ENCODE results near the gene LDLRAD4.

Gene LDLRAD4

DNA sequence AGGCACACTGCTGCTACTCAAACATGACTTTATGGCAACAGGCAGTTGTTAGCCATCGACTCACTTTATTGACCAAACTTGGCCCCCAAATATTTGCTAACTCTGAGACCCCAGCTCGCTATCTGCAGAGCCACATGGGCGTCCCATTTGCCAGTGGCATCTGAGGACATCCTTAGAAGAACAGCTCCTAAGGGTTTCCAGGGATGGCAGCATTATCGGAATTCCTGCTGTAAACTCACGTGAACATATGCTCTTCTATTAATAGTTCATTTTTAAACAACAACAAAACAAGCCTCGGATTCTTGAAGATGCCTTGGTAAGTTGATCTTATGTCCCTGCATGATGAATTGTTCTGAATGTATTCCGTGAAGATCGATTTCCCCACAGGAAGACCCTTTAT is 181.0 kb downstream of the LDLRAD4 start:
- no peak for DNase-seq (ENCODE audit: low read depth in 4 of 4, low spot score in 1 of 4)

DNA sequence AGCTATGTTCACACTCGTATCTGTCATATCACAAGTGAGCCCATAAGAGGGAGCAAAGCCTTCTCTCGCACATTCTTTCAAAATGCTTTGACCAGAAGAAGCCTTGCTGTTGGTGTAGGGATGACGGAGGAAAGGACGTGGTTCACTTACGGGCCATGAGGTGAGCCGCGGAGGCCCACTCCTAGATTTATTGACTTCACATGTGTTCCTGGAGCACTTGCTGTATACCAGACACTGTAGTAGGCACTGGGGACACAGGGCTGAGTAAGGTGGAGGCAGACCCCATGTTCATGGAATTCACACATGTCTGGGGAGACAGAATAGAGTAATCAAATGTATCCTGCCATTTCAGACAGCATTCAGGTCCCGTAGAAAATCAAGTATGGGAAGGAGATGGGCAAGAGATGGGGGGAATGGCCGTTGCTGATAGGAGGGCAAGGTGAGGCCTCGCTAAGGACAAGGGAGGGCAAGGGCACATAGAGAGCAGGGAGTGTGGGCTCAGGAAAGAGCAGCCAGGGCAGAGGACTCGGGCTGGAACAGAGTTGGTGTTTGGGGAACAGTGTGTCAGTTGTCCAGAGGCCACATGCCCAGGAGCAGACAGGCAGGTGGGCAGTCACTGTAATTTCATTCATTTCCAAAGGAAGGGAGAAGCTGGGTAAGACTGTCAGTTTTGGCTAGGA is 182.2 kb downstream of the LDLRAD4 start:
- DNase-seq (ENCODE audit: low read depth in 4 of 4, low spot score in 1 of 4), result no peak

DNA sequence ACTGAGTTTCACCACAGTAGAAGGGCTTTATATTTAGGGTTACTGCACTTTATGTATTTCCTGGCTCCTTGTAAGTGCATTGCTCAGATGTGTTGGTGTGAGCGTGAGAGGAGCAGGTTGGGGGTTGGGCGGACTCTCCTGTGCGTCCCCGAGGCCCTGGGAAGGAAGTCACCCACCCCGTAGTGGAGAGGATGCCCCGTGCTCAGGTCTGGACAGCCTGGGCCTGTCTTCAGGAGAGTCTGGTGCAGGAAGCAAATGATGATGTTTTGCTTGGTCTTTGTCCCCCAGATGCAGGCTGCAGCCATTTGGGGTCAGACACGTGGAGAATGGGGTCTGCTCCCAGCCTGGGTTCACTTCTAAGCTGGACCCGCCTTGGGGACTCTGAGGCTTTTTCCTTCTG is 182.8 kb downstream of the LDLRAD4 start:
- DNase-seq (ENCODE audit: low read depth in 4 of 4, low spot score in 1 of 4), result no peak

DNA sequence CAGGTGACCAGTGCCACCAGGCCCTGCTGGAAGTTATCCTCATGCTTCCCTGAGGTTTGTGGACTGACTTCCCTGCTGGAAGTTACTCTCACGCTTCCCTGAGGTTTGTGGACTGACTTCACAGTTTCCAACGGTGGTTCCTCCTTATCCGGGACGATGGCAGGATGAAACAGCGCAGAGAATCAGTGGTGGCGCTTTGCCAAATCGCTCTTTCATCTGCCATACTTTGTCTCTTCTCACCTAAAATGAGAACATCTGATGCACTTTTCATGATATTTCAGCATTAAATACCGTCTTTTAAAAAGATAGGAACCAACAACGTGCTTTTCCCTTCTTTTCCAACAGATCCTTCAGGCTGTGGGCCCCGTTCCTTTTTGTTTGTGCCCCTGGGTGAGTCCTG is 183.3 kb downstream of the LDLRAD4 start:
- DNase-seq (ENCODE audit: low read depth in 4 of 4, low spot score in 1 of 4), result no peak

DNA sequence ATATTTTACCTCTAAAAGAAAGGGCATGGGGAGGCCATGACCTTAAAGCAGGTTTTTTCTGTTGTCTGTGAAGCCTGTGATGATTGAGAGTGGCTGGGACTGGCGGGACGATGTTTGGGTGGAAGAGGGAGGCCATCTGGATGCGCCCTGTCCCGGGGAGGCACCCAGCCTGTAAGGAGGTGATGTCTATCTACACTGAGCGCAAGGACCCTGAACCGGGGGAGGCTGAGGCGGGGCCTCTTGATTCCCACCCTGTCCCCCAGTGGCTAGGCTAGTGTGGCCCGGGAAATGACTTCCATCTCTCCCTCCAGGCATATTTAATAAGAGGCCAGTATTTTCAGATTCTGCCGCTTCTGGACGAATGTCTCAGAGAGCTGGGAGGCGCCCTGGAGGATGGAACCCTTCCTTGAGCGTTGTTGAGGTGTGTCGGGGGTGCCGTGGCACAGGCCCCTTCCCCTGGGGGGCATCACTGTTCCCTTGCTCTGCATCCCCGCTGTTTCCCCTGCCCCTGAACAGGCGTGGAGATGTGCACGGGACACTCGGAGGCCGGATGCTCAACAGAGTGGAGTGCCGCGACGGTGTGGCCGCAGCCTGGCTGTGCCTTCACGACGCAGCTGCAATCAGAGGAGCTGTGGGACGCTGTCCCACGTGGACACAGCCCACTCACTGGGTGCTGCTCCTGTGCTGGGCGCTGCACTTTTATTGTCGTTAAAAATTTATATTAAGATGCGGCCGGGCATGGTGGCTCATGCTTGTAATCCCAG is 185.4 kb downstream of the LDLRAD4 start:
- DNase-seq (ENCODE audit: low read depth in 4 of 4, low spot score in 1 of 4), result no peak

DNA sequence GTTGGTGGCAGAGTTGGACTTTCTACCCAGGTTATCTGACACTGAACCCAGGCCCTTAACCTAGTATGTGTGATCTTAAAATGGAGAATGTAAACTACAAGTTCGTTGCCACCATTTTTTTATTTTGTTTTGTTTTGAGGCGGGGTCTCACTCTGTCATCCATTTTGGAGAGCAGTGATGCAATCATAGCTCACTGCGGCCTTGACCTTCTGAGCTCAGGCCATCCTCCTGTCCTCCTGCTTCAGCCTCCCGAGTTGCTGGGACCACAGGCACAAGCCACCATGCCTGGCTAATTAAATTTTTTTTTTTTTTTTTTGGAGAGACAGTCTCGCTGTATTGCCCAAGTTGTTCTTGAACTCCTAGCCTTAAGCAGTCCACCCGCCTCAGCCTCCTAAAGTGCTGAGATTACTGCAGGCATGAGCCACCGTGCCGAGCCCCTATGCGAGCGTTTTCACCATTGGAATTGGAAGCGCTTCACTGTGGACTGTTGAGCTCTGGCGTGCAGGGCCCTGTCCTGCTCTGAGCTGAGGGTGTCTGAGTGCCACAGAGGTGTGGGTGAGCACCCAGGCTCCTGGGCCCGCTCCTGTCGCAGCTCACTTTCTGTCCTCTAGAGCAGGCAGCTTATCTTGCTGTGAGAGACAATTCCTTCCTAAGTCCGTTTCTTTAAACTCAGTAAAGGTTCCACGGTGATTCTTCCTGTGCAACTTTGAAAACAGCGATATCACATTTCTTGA is 186.9 kb downstream of the LDLRAD4 start:
- no peak for DNase-seq (ENCODE audit: low read depth in 4 of 4, low spot score in 1 of 4)

DNA sequence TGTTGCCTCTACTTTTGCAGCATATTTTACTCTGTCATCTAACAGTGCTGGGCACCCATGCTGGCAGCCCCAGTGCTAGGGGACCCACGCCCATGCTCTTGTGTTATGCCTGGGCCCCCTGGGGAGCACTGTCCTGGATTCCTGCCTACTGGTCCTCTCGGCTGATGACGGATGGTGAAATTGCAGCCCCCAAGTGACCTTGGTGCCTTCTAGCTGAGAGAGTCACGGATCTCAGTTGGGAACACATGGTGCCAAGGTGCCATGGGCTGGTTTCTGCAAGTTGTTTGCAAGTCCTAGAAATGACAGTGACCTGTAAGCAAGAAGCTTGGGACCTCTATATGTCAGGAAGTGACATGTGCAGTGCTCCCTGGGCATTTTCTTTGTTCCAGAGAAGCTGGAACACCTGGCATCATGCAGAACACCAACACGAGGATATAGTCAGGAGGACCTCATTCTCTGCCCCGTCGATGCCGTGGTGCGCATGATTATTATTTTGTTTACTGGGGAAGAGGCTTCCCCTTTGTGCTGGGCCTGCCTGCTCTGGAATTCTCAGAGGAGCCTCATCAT is 187.6 kb downstream of the LDLRAD4 start:
- no peak for DNase-seq (ENCODE audit: low read depth in 4 of 4, low spot score in 1 of 4)

DNA sequence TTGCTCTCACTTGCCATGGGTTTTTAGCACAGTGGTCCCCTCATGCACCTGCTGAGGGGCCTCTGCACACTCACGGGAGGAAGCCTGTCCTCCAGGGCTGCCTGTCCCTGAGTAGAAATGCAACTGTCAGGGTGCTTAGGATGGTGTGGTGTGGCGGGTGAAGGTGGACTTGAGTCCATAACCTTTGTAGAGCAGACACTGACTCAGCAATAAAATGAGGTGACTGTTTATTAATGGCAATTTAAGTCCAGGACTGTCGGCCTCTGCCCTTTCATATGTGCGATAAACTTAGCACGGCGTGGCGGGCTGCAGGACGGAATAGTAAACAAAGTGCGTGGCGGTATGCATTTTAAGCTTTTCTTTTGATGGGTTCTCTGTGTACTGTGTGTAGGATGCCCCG is 188.2 kb downstream of the LDLRAD4 start:
- DNase-seq (ENCODE audit: low read depth in 4 of 4, low spot score in 1 of 4), result no peak

DNA sequence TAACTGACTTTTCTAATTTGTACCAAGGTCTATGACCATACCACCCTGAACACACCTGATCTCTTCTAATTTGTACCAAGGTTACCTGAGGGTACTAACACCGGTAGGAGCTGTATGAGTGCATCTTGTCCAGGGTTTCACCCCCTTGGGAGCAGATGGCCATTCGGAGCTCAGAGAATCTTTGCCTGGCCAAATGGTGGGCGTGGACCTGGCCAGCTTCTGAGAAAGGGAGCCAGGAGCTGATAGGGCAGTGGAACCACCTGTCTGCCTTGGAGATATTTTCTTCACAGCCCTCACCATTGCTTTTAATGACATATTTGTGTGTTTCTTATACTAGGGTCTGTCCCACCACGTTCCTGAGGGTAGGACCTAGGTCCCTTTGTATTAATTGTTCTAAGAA is 188.9 kb downstream of the LDLRAD4 start:
- no peak for DNase-seq (ENCODE audit: low read depth in 4 of 4, low spot score in 1 of 4)

DNA sequence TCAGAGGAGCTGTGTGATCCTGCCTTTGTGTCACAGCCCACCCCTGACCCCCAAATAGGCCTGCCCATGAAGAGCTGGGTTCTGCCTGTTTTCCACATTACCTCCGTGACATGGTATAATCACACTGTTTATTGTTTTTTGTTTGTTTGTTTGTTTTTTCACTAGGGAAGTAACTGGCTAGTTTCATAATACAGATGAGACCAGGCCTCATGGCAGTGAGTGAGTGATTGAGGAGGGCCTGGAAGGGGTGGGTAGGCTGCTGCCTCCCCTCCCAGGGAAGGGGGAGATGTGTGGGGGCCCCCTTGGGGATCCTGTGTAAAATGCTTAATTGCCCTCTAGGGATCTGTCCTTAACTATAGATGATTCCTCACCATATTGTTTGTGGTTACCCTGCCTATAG is 190.5 kb downstream of the LDLRAD4 start:
- no peak for DNase-seq (ENCODE audit: low read depth in 4 of 4, low spot score in 1 of 4)

DNA sequence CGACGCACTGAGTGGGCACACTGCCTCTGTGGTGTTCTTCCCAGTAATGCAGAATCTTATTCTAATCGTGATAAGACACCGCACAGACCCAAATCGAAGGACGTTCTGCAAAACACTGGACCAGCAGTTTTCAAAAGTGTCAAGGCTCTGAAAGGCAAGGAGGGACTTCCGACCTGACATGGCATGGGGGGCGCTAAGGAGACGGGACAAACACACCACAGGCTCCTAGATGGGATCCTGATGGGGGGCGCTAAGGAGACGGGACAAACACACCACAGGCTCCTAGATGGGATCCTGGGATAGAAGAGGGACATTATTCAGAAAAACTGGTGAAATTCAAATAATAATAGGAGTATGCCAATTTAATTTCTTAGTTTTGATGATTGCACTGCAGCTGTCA is 191.4 kb downstream of the LDLRAD4 start:
- DNase-seq (ENCODE audit: low read depth in 4 of 4, low spot score in 1 of 4), result no peak

DNA sequence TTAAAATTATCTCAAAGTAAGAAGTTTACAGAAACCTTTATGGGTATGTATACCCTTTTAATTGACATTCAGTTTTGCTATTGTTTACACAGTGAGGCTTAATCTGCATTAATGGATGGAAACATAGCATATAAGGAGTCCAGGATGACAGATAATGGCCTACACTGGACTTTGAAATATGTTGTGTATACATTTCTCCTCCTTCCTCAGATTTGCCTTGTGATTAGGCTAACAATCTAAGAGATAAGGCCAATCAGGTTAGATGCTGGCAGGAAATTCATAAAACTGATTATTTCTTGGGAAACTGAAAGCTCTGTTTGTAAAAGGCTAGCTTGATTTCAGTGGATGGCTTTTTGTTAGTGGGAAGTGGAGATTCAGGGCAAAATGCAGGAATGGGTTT is 191.9 kb downstream of the LDLRAD4 start:
- no peak for DNase-seq (ENCODE audit: low read depth in 4 of 4, low spot score in 1 of 4)

DNA sequence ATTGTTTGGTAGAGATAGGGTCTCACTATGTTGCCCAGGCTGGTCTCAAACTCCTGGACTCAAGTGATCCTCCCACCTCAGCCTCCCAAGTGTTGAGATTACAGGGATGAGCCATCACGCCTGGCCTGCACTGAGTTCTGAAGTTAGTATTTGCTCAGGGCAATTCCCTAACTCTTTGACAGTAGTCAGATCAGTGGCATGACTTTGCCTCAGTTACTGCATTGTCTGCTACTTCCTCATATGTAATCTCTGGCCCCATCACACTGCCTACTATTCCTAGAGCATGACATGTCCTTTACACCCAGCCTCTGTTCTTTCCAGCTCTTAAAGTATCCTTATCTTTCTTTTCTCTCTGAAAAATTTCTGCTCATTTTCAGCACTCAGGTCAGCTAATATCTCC is 193.5 kb downstream of the LDLRAD4 start:
- DNase-seq (ENCODE audit: low read depth in 4 of 4, low spot score in 1 of 4), result no peak

DNA sequence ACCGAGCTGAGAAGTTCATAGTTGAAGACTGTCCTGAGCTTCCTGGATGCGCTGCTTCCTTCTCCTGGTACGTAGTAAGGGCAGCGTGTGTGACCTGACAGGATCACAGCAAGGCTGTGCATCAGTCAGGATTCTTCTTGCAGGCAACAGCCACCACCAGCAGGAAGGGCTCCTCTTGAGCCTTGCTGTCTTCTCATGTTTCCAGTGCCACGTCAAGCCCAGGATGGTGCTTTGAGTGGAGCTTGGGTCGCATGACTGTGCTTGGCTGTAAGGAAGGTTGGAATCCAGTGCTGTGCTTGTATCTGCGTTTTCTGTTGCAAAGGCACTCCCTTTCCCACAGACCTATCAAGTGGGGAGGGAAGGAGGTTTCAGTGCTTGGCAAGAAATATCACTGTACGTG is 194.3 kb downstream of the LDLRAD4 start:
- DNase-seq (ENCODE audit: low read depth in 4 of 4, low spot score in 1 of 4), result no peak

DNA sequence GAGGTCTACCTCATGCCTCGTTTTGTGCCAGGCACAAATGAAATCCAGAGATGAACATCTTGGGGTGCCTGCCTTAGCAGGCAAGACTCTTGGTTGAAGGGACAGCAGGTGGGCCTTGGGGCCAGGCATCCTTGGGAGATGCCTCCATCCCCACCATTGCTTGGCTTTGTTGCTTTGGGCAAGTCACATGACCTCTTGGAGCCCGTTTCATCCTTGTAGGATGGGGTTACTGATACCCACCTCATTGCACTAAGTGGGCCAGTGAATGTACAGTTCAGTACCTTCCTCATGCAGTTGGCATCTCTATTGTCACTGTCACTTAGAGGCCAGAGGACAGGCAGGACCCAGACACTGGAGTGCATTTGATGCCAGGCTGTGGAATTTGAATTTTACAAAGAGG is 195.5 kb downstream of the LDLRAD4 start:
- no peak for DNase-seq (ENCODE audit: low read depth in 4 of 4, low spot score in 1 of 4)

DNA sequence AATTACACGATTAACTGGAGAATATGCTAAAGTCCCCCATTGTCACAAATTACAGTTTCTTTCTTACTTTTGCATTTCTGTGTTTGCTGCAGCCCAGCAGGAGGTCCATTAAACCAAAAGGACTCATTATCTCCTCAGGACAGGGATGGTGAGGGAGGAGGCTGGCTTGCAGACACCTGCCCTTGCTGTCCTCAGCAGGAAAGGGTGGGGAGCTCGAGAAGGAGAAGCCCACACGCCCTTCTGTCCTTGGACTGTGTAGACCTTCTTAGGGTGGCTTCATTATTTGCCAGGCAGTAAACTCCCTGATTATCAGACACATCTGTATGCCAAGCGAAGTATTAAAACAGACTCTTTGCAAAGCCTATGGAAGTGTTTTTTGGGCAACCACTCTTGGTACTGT is 196.0 kb downstream of the LDLRAD4 start:
- no peak for DNase-seq (ENCODE audit: low read depth in 4 of 4, low spot score in 1 of 4)

DNA sequence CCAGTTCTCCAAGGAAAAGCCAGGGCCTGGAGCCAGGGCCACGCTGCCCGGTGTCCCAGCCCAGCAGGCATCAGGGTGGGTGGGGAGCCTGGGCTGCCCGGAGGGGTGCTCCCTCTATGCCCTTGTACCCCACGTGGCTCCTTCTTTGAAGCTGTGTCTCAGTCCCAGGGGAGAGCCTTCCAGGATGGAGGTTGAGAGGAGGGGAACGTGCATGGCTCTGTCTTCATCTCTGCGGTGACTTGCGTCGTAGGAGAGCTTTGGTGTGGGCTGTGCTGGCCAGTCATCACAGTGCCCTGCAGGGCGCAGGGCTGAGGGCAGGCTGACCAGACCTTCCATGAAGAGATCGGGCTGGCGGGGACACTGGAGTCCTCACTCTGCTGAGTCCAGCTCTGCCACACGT is 197.2 kb downstream of the LDLRAD4 start:
- DNase-seq (ENCODE audit: low read depth in 4 of 4, low spot score in 1 of 4), result no peak

DNA sequence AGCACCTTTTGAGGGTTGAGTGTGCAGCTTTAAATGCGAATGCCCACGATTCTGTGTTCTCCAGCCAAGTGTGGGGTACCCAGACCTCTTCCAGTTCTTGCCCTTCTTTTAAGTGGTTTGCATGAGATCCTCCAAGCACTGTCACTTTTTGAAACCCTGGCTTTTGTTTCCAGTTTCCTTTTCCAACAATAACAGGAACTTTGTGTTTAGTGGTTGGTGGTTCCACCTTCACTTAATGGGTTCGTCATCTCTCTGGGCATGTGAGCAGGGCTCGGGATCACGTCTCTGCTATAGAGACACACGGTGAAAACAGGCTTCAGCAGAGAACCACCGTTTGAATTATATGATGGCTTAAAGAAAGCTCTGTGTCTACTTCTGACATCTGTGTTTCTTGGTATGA is 197.6 kb downstream of the LDLRAD4 start:
- DNase-seq (ENCODE audit: low read depth in 4 of 4, low spot score in 1 of 4), result no peak

DNA sequence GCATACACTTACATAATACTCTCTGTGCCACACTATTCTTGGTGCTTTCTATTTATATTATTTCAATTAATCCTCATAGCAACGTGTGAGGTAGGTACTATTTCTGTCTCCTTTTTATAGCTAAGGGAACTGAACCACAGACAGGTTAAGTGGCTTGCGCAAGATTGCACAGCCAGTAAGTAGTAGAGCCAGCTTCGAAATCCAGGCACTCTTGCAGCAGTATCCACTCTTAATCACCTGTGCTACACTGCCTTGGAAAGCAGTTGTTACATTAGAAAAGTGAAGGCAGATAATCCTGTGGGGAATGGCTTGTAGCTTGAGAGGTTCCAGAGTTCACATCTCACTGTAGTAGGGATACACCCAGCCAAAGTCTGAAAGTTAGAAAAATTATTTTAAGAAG is 198.3 kb downstream of the LDLRAD4 start:
- DNase-seq (ENCODE audit: low read depth in 4 of 4, low spot score in 1 of 4), result no peak

DNA sequence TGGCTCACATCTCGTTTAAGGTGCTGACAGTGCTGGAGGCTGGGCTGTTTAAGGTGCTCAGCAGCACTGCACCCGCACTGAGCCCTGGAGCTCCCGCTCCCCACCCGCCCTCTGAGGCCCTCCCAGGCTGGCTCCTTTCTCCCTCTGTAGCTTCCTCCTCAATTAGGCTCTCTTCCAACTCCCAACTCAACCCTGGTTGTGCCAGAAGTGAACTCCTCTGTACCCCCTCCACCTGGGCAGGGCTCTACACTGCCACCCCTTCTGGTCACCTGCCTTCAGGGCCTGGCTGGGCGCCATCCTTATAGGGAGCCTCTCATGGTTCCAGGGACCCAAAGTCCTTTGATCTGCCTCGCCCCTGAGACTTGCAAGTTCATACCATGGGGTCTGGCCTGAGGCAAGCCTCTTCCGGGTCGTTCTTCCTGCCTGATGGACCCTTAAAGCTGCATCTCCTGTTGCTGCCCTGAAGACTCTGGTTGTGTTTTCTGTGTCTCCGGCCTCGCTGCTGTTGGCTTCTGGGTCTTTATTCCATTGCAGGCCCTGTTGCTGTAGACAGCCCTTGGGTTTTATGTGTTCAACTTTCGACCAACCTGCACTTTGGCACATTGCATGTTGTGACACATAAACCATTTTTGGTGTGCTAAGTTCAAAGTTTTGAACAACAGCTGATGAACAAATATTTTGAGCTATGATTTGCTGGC is 199.6 kb downstream of the LDLRAD4 start:
- no peak for DNase-seq (ENCODE audit: low read depth in 4 of 4, low spot score in 1 of 4)

DNA sequence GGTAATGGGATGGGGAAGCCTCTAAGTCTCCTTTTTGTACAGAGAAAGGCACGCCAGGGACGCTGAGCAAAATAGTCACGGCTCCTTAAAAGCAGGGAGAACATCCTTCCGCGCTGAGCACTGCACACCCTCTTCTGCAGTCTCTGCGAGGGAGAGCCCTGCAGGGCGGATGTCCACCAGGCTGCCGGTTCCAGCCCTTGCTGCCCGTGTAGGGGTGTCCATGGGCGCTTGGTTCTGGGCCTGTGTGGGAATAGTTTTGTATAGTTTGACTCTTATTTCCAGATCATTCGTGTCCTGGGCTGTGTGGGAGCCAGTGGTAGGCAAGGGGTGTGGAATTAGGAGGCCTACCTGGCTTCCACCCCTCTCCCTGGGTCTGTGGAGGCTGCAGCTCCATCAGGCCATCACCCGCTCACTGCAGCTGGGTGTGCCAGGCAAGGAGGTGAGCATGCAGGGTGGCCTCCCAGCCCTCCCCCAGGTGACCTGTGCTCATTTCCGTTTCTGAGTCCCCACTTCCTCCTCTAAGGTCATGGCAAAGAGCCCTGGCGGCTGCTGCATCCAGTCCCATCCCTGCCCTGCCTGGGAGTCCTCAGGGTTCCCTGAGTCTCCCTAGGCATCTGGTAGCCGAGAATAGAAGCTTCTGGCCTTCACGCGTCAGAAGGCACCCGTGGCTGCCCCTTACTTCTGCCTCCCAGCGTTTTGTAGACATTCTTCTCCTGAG is 202.6 kb downstream of the LDLRAD4 start:
- no peak for DNase-seq (ENCODE audit: low read depth in 4 of 4, low spot score in 1 of 4)

Measured in stimulated activated CD4-positive, alpha-beta T cell treated with anti-CD3 and anti-CD28 coated beads, Interleukin-1b, Interleukin-23, amount 100 ng/mL, for 24 hours (primary cell).